ENCODE data around the gene NCMAP. TPM values are rescaled to one million over a fixed set of nuclear protein-coding genes. Genes with fewer than 3 reads are reported as not detected.
A peak's percentile ranks its signal among the peaks of the same experiment; 100 is the strongest.

NCMAP gene
- total RNA-seq, 1 donor from 2014 or later = 1.9 TPM

DNA sequence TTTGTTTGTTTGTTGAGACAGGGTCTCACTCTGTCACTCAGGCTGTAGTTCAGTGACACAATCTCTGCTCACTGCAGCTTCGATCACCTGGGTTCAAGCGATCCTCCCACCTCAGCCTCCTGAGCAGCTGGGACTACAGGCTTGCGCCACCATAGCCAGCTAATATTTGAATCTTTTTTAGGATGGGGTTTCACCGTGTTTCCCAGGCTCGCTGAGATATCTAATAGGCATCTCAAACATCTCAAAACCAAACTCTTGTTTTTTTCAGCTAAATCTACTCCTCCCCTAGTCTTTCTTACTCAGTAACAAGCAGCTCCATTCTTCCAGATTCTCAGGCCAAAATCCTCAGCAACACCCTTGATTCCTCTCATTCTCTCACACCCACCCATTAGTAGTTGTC, 65.2 kb downstream of the NCMAP start:
- DNase-seq (ENCODE audit: low spot score) = no peak

DNA sequence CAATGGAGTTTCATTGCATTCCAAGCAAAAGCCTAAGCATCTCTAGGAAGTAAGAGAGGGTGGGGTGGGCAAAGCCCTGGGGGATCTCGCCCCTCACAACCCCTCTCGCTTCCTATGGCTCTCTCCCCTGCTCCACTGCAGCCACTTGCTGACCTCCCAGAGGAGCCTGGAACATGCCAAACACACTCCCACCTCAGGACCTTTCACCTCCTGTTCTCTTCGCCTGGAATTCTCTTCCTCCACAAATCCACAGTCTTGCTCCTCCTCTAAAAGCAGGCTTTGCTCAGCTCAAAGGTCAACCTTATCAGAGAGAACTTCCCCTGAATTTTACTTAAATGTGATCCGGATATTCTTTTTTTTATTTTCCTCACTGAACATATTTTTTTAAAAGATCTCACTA, 66.3 kb downstream of the NCMAP start:
- no peak for DNase-seq (ENCODE audit: low spot score)

DNA sequence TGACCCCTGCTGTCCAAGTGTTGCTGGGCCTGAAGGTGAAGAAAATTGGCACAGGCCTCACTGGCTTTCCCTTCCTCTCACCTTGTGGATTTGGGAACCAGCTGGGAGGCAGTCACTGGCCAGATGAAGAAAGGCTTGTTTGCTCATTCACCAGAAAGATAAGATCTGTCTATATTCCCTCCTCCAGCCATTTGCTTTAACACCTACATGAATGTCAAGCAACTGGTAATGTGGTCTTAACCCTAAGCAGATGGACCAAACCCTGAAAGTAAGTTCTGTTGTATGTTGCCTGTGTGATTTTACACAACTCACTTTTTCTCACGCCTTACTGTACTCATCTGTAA, 76.9 kb downstream of the NCMAP start:
- DNase-seq (ENCODE audit: low spot score) = no peak

DNA sequence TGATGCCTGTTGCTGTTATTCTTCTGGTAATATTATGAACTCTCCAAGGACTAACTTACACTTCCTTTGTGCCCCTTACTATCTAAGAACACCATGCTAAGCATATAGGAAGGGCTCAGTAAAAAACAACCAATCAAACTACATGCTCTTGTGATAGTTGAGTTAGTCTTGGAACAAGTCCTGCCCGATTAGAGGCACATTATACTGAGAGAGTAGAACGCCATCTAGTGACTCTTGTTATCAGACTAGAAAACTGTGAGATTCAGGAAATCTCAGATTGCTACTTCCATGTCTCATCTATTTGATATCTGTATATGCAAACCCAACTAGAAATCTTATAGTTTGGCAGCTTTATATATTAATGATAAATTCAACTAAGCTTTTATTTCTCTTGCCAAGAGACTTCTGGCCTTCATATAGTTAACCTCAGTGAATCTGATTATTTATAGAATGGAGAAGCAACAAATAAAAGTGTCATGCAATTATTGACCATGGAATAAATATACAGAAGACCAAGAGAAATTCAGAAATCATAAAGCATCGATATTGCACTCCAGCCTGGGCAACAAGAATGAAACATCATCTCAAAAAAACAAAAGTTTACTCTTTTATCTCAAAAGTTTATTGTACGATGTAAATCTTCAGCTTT, 79.4 kb downstream of the NCMAP start:
- peak; percentile 86 for DNase-seq (ENCODE audit: low spot score)

DNA sequence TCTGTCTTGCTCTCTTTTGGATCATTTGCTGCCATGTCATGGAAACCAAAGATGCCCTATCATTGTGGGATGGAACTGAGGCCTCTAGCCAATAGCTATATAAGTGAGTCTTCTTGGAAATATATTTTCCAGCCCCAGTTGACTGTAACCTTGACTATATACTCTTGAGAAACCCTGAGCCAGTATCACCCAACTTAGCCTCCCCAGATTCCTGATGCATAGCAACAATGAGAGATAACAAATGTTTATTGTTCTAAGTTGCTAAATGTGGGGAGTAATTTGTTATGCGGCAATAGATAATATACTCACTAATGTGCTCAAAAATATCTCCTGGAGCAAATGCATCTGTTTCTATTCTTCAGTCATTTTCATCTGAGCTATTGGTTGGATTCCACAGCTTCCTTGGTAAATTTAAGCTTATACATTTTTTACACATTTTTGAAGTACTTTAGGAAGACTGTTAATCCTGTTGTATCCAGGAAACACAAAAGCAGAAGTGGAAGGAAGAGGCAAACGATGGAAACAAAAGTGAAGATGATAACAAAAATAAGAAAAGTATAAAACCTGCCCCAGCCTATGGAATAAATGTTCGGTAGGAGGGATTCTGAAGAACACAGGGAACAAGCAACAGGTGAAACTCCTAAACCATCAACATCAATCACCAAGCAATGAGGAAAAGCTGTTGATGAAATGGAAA, 80.9 kb downstream of the NCMAP start:
- DNase-seq (ENCODE audit: low spot score) = no peak

DNA sequence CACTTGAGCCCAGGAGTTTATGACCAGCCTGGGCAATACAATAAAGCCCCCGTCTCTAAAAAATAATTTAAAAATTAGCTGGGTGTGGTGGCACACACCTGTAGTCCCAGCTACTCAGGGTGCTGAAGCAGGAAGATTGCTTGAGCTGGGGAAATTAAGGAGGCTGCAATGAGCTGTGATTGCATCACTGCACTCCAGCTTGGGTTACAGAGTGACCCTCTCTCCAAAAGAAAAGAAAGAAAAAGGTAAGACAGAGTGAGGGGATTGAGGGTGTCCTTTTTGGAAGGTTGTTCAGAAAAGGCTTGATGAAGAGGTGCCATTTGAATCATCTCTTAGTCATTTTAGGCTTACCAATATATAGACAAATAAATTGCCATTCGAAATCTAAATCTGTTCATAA, 83.2 kb downstream of the NCMAP start:
- no peak for DNase-seq (ENCODE audit: low spot score)

DNA sequence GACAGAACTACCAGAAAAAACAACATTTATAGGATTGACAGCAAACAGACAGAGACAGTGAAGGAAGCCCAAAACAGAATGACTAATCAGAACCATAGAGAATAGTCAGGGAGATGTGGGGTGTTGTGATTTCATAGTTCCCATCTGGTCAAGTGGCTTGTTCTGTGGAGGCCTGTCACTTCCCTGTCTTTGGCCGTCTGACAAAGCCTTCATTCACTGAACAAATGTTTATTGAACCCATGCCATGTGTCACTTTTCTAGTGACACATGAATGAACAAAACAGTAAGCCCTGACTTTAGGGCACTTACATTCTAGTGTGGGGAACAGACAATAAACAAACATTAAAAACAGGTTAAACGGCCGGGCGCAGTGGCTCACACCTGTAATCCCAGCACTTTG, 84.0 kb downstream of the NCMAP start:
- no peak for DNase-seq (ENCODE audit: low spot score)

DNA sequence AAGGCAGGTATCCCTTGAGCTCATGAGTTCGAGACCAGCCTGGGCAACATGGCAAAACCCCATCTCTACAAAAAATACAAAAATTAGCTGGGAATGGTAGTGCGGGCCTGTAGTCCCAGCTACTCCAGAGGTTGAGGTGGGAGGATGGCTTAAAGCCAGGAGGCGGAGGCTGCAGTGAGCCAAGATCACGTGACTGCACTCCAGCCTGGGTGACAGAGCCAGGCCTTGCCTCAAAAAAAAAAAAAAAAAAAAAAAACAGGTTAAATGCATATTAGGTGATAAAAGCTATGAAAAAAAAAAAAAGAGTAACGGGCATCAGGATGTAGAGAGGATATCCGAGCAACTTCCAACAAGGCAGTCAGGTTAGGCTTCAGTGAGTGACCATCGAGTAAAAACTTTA, 84.4 kb downstream of the NCMAP start:
- DNase-seq (ENCODE audit: low spot score) = no peak

DNA sequence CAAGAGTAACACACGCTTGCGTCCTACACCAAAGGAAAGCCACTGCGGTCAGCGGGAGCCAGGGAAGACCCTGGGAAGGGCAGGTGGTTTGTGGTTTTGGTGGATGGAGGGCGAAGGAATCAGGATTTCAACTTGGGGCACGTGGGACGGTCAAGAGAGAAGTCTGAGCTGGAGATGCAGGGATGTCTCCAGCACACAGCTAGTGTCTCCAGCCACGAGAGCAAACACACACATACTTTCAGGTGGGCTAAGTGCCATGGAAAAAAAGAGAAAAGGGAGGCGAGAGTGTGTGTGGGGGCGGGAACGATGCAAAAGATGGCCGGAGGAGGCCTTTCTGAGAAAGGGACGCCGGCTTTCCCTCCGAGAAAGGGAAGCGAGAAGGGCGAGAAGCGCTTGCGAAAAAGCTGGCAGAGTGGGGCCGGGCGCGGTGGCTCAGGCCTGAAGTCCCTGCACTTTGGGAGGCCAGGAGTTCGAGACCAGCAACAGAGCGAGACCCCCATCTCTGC, 85.8 kb downstream of the NCMAP start:
- peak; percentile 32 for DNase-seq (ENCODE audit: low spot score)

DNA sequence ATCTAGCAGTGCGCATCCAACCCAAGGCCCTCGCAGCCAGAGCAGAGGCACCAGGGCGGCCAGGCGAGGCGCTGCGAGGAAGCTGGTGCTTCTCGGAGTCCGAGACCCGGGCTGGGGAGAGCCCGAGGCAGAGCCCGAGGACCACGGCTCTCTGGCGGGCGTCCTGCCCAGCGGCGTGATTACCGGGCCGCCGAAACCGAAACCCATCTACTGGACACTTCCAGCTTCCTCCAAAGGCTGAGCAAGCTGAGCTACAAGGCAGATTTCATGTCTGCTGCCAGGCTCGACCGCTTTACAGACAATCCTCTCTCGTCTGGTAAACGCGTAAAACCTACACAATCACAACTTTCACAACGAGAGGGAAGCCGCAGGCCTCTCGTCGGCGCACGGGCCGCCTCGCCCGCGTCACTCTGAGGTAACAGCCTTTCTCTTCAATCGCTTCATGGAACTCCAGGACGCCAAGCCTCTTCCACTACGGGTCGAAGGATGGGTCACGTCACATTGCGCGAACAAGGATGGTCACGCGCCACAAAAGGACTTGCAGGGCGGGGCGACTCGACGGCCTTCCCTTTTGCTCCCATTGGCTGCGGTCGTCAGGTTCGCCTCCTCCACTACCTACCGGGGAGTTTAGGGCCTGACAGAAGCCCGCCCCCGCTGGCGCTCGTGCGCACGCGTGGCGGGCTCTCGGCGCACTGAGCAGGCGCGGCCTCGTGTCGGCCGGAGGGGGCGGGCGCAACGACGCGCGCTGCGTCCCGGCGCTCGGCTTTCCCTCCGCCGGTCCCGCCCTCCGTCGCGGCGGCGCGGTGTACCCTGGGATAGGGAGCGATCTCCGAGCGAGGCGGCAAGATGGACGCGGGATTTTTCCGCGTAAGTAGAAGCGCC, 86.8 kb downstream of the NCMAP start, which contains the start of gene SRRM1:
TSS of gene SRRM1 (plus strand) at position 822 of the 882 bp plus-strand sequence. CDS start at position 847, 25 bp downstream.
- DNase-seq (ENCODE audit: low spot score) = peak; percentile 100

DNA sequence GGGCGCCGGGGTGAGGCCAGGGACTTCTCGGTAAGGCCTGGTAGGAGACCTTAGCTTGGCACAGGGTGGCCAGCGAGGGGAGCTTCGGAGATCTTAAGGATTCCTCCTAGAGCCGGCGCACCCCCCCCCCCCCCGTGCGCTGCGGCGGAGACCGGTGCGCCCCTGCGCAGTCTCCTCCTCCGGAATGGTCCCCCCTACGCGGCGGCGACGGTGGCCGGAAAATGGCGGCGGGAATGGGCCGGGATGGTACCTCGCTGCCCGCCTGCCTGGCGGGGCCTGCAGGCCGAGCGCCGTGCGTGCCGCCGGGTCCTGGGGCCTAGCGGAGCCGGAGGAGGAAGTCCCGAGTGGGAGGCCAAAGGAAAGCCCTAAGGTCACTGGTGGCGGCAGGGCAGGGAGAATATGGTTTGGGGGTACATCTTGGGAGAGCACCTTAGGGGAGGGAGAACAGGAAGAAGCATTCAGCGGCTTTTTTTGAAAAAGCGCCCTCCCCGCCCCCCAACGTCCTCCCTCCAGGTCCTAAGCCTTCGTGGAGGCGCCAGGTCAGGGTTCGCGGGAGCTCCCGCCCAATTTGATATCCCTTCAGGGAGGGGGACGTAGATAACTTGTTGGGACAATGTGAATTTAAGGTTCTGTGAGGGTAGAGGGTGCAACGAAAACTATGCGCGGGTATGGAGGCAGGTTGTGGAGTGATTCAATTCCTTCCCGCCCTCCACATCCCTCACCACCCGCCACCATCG, 87.6 kb downstream of the NCMAP start:
- peak; percentile 40 for DNase-seq (ENCODE audit: low spot score)

DNA sequence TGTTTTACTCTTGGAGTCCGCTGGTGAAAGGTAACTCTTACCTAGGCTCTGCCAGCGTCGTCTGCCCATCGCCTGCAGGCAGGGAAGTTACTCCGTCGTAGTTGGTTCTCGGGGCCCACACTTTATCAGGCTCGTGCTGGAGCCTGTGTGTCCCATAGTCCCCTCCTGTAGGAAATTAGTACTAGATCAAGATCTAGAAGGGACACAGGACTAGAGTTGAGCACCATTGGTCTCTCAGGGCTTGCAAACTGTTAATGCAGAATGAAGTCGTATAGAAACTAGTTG, 88.2 kb downstream of the NCMAP start:
- no peak for DNase-seq (ENCODE audit: low spot score)

DNA sequence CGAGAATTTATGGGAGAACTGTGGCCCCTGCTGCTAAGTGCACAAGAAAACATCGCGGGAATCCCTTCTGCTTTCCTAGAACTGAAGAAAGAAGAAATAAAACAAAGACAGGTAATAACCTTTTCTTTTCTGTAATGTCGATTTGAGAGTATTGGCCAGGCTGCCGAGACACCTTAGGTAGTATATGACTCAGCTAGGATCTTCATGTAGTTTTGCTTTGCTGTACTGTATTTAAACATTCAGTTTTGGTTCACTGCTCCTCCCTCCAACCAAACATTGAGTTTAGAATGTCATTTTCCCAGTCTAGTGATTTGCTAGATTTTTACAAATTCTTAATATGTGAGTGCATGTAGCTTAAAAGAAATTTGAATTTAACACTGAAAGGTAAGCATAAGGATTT, 93.0 kb downstream of the NCMAP start:
- DNase-seq (ENCODE audit: low spot score) = no peak

DNA sequence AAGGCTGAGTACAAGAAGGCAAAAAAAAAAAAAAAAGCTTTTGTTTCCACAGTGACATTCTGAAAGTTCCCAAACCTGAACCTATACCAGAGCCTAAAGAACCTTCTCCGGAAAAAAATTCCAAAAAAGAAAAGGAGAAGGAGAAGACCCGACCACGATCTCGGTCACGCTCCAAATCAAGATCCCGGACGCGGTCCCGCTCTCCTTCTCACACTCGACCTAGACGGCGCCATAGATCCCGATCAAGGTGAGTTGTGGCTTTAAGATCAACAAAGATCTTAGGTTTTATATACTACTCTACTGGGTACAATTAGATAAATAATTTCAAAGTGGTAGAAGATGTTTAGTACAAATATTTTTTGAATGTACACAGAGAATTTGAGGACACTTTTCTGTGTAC, 96.5 kb downstream of the NCMAP start:
- DNase-seq (ENCODE audit: low spot score) = no peak

DNA sequence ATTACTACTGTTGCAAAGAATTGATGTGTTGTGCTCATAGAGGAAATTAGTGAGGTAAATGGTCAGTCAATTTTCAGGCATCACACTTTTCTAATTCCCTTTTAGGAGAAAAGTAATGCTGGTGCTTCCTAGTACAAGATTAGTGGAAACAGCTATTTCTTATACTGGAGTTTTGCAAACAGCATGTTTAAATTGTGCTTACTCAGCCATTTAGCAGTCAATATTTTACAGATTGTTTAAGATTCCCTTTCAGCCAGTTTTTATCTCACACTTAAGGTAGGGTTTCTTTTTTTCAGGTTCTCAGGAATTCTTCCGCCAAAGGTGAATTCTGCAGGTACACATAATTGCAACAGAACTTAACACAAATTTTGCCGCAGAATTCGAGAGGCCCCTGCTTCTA, 98.1 kb downstream of the NCMAP start:
- no peak for DNase-seq (ENCODE audit: low spot score)

DNA sequence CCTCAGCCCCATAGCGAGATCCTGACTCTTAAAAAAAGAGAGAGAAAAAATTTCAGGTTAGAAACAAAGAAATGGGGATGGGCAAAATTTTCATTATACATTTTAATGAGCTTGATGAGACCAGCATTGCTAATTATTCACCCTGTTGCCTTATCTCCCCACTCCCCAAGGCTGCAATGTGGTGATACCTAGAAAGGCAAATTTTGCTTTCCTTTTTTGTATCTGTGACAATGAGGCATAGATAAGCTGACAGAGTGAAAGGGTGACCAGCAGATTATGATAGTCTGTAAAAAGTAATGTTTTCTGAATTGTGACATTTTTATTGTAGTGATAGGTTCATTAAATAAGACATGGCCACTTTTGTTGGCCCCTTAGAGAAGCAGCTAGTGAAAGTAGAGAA, 100.2 kb downstream of the NCMAP start:
- DNase-seq (ENCODE audit: low spot score) = no peak

DNA sequence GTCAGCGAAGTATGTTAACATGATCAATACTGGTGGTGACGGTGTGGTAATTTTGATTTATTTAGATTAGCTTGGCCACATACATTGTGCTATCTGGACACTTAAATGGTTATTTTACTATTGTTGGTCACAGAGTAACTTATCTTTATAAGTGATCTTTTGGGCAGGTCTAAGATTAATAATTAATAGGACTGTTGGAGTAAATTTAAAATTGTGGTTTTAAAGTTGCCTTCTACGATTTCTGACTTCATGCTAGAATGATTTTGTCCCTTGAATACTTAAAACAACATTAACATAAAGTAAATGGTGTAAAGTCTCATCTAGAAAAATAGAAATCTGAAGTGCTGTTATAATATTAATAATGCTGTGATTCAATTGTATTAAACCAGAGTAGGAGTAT, 101.9 kb downstream of the NCMAP start:
- no peak for DNase-seq (ENCODE audit: low spot score)

Other genes with a start within 250 kb of the NCMAP start
- 28.4 TPM for gene GRHL3, start 236.7 kb upstream of the NCMAP start, total RNA-seq (ENCODE audit: insufficient read depth, low replicate concordance)
- gene STPG1, start 142.3 kb upstream of the NCMAP start, total RNA-seq (ENCODE audit: insufficient read depth, low replicate concordance) = 14.7 TPM
- gene NIPAL3, start 140.3 kb upstream of the NCMAP start, total RNA-seq (ENCODE audit: insufficient read depth, low replicate concordance) = 24.6 TPM
- gene RCAN3, start 53.3 kb upstream of the NCMAP start, total RNA-seq (ENCODE audit: insufficient read depth, low replicate concordance) = 12.8 TPM
- gene SRRM1, start 87.2 kb downstream of the NCMAP start, total RNA-seq (ENCODE audit: insufficient read depth, low replicate concordance) = 59.7 TPM
- 335 TPM for gene CLIC4, start 189.4 kb downstream of the NCMAP start, total RNA-seq (ENCODE audit: insufficient read depth, low replicate concordance)